GM12878 (cell line): ENCODE results near the gene TIMM21.

ENCODE experiments used
- BCL11A ChIP-seq: IDR thresholded peaks from 2 replicates; pipeline ENCODE4 v1.6.1; 2011; ENCODE audit warnings: low read depth, low read length
- CBFB ChIP-seq: IDR thresholded peaks from 2 replicates; pipeline ENCODE4 v1.6.1; 2016; ENCODE audit warnings: antibody characterized with exemption, low read depth
- CTCF ChIP-seq, 3 experiments: IDR thresholded peaks in 2 of 3; conservative IDR thresholded peaks in 1 of 3; 2 replicates each; pipeline ENCODE4 v1.5.1; 2011; ENCODE audit warnings: low read depth in 3 of 3, low read length in 3 of 3, mild to moderate bottlenecking in 3 of 3, control low read depth in 2 of 3, moderate library complexity in 2 of 3, inconsistent platforms in 1 of 3, mixed read lengths in 1 of 3; ENCODE audit not compliant: control insufficient read depth in 2 of 3, insufficient read depth in 1 of 3; ENCODE audit errors: extremely low read depth in 1 of 3
- POLR2A ChIP-seq: IDR thresholded peaks from 2 replicates; pipeline ENCODE4 v1.6.1; 2011; ENCODE audit warnings: low read depth, mild to moderate bottlenecking, low read length
- RFX5 ChIP-seq: IDR thresholded peaks from 2 replicates; pipeline ENCODE4 v1.6.1; 2011; ENCODE audit warnings: low read depth, low read length, improper control_type of control experiment
- SIN3A ChIP-seq: IDR thresholded peaks from 2 replicates; pipeline ENCODE4 v1.6.1; 2012; ENCODE audit warnings: low read depth, low read length, improper control_type of control experiment
- SREBF2 ChIP-seq: IDR thresholded peaks from 2 replicates; pipeline ENCODE4 v1.6.1; 2012; ENCODE audit warnings: mild to moderate bottlenecking, low read length
- TF ChIP-seq, protein P1 (sequence below): IDR thresholded peaks from 2 replicates; pipeline ENCODE4 v1.6.1; 2012; ENCODE audit warnings: low read length, inconsistent platforms

DNA sequence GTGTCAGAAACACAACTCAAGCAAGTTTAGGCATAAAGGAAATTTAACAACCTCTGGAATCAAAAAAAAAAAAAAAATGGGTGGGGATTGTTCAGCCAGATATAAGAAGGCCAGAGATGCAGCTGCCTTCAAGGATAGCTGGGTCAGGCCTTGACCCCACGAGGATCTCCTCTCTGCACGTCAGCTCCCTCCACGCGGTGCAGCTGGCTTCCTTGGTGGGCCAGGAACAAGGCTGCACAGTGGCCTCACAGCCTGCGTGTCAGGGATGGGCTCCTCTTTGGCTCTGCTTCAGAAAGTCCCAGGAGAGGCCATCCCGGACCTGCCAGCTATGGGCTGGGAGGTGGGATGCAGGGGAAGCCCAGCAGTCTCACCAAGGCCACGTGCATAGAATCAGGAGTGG is 55.5 kb downstream of the TIMM21 start:
- TF ChIP-seq SIN3A (no peak), RFX5 (no peak), POLR2A (no peak), CBFB (no peak), CTCF (IDR thresholded peaks at IDR 0.05 in 2 of 3, conservative IDR thresholded peaks at IDR 0.05 in 1 of 3; ENCODE audit: control insufficient read depth in 2 of 3, extremely low read depth in 1 of 3, insufficient read depth in 1 of 3, low read depth in 3 of 3, low read length in 3 of 3) (no peak), BCL11A (no peak), SREBF2 (no peak)
- TF ChIP-seq, protein P1, sequence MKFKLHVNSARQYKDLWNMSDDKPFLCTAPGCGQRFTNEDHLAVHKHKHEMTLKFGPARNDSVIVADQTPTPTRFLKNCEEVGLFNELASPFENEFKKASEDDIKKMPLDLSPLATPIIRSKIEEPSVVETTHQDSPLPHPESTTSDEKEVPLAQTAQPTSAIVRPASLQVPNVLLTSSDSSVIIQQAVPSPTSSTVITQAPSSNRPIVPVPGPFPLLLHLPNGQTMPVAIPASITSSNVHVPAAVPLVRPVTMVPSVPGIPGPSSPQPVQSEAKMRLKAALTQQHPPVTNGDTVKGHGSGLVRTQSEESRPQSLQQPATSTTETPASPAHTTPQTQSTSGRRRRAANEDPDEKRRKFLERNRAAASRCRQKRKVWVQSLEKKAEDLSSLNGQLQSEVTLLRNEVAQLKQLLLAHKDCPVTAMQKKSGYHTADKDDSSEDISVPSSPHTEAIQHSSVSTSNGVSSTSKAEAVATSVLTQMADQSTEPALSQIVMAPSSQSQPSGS, result no peak
